OCI-LY1 (cell line): Measurements from ENCODE around the gene NPVF.

Source experiments
- H2AFZ ChIP-seq: fragments of 200-600 bp; sonication (generic), shearing (Covaris generic); 2 replicates; pipeline ENCODE4 v1.6.0; 2014; ENCODE audit warnings: antibody characterized with exemption, mild to moderate bottlenecking, low read length
- H3F3A ChIP-seq: fragments of 200-600 bp; sonication (generic), shearing (Covaris generic); 2 replicates; pipeline ENCODE4 v1.6.0; 2014; ENCODE audit warnings: mild to moderate bottlenecking, antibody characterized with exemption, low read length, moderate library complexity; ENCODE audit not compliant: insufficient read depth
- H3K27ac ChIP-seq: fragments of 200-600 bp; sonication (generic); 2 replicates; pipeline ENCODE4 v1.5.1; 2014; ENCODE audit warnings: low read length, mixed run types, mild to moderate bottlenecking, low read depth; ENCODE audit not compliant: poor library complexity, severe bottlenecking
- H3K27me3 ChIP-seq: fragments of 200-600 bp; sonication (generic); 2 replicates; pipeline ENCODE4 v1.6.0; 2014; ENCODE audit warnings: antibody characterized with exemption, mild to moderate bottlenecking, low read length, moderate library complexity; ENCODE audit not compliant: insufficient read depth
- H3K36me3 ChIP-seq: fragments of 200-600 bp; sonication (generic); 2 replicates; pipeline ENCODE4 v1.6.1; 2014; ENCODE audit warnings: mild to moderate bottlenecking, antibody characterized with exemption, low read length, moderate library complexity, mixed read lengths; ENCODE audit not compliant: insufficient read depth
- H3K4me1 ChIP-seq: fragments of 200-600 bp; sonication (generic); 2 replicates; pipeline ENCODE4 v1.5.1; 2014; ENCODE audit warnings: mild to moderate bottlenecking, low read length, moderate library complexity; ENCODE audit not compliant: insufficient read depth, severe bottlenecking
- H3K4me2 ChIP-seq: fragments of 200-600 bp; sonication (generic), shearing (Covaris generic); 2 replicates; pipeline ENCODE4 v1.6.1; 2014; ENCODE audit warnings: low read length
- H3K4me3 ChIP-seq: fragments of 200-600 bp; sonication (generic); 2 replicates; pipeline ENCODE4 v1.5.1; 2014; ENCODE audit warnings: low read length, low read depth, mild to moderate bottlenecking, mixed read lengths; ENCODE audit not compliant: poor library complexity, severe bottlenecking
- H3K79me2 ChIP-seq: fragments of 200-600 bp; shearing (Covaris generic); 2 replicates; pipeline ENCODE4 v1.6.1; 2016; ENCODE audit warnings: mixed run types, low read length, mixed read lengths; ENCODE audit not compliant: insufficient read depth
- H3K9ac ChIP-seq: fragments of 200-600 bp; sonication (generic), shearing (Covaris generic); 2 replicates; pipeline ENCODE4 v1.6.1; 2014; ENCODE audit warnings: mild to moderate bottlenecking, low read length, mixed read lengths
- H3K9me2 ChIP-seq: fragments of 200-600 bp; sonication (generic), shearing (Covaris generic); 2 replicates; pipeline ENCODE4 v1.6.1; 2014; ENCODE audit warnings: low read depth, mild to moderate bottlenecking, low read length, mixed read lengths
- H3K9me3 ChIP-seq: fragments of 200-600 bp; shearing (Covaris generic); 2 replicates; pipeline ENCODE4 v1.6.1; 2014; ENCODE audit warnings: low read length, mixed read lengths
- H4K20me1 ChIP-seq: fragments of 200-600 bp; sonication (generic), shearing (Covaris generic); 2 replicates; pipeline ENCODE4 v1.6.0; 2016; ENCODE audit warnings: mild to moderate bottlenecking, low read length; ENCODE audit not compliant: insufficient read depth
- CTCF ChIP-seq: fragments of 200-600 bp; sonication (generic), shearing (Covaris generic); IDR thresholded peaks from 2 replicates; pipeline ENCODE4 v1.5.1; 2017; ENCODE audit warnings: mild to moderate bottlenecking, antibody characterized with exemption, low read length, moderate library complexity, mixed read lengths
- EZH2 ChIP-seq: fragments of 200-600 bp; sonication (generic), shearing (Covaris generic); IDR thresholded peaks from 2 replicates; pipeline ENCODE4 v1.8.0; 2017; ENCODE audit warnings: borderline replicate concordance, mixed run types, mild to moderate bottlenecking, antibody characterized with exemption, low read length, moderate library complexity, mixed read lengths

Gene NPVF

GRCh38 chr7:25218191-25218590, 10.1 kb downstream of the NPVF start:
- Histone ChIP-seq H2AFZ (no peak overlapping the region), H3K9me2 (no peaks in the 10 kb centered on the region), H3F3A (no peaks in the 10 kb centered on the region), H4K20me1 (no peaks in the 10 kb centered on the region), H3K79me2 (no peaks in the 10 kb centered on the region), H3K36me3 (no peaks in the 10 kb centered on the region), H3K27me3 (peaks cover 7% of the 10 kb centered on the region; the same call in 1 of the 2 replicates), H3K4me2 (no peak overlapping the region), H3K27ac (no peak overlapping the region), H3K4me3 (no peak overlapping the region), H3K9ac (no peak overlapping the region), H3K4me1 (peaks cover 15% of the 10 kb centered on the region), H3K9me3 (no peaks in the 10 kb centered on the region)
- no peak for TF ChIP-seq EZH2
- TF ChIP-seq CTCF: no peak

GRCh38 chr7:25216837-25217236, 11.4 kb downstream of the NPVF start:
- Histone ChIP-seq H3K9me3 (no peaks in the 10 kb centered on the region), H3K9ac (no peak overlapping the region), H3K9me2 (no peaks in the 10 kb centered on the region), H3K4me1 (peaks cover 2% of the 10 kb centered on the region), H3F3A (no peaks in the 10 kb centered on the region), H3K36me3 (no peaks in the 10 kb centered on the region), H3K27ac (no peak overlapping the region), H3K27me3 (peaks cover 6% of the 10 kb centered on the region; the same call in 1 of the 2 replicates), H3K4me2 (no peak overlapping the region), H4K20me1 (no peaks in the 10 kb centered on the region), H3K4me3 (no peak overlapping the region), H2AFZ (no peak overlapping the region), H3K79me2 (no peaks in the 10 kb centered on the region)
- TF ChIP-seq CTCF: peak; percentile 91
- no peak for TF ChIP-seq EZH2

GRCh38 chr7:25215694-25216335, 12.5 kb downstream of the NPVF start:
- Histone ChIP-seq H3K4me1 (no peaks in the 10 kb centered on the region), H4K20me1 (no peaks in the 10 kb centered on the region), H3K4me3 (no peak overlapping the region), H3K27me3 (no peaks in the 10 kb centered on the region), H3K36me3 (no peaks in the 10 kb centered on the region), H3K9me3 (no peaks in the 10 kb centered on the region), H3K9me2 (no peaks in the 10 kb centered on the region), H3F3A (no peaks in the 10 kb centered on the region), H3K79me2 (no peaks in the 10 kb centered on the region), H3K9ac (no peak overlapping the region), H2AFZ (no peak overlapping the region), H3K27ac (no peak overlapping the region), H3K4me2 (no peak overlapping the region)
- no peak for TF ChIP-seq EZH2
- peak; percentile 27; the same call in 1 of the 2 replicates for TF ChIP-seq CTCF
